GM19328 (cell line): Measurements from ENCODE around the gene ERN1.
"Not testable (repeated sequence)": the region's sequence is repeated elsewhere in the genome, so short reads cannot be mapped to it uniquely, and the experiment has no call there.

Experiments used
- ATAC-seq: cut with Tn5 transposase; IDR thresholded peaks from one replicate; pipeline ENCODE4 v1.9.1; 2021; ENCODE audit warnings: mild to moderate bottlenecking, moderate library complexity; ENCODE audit not compliant: unreplicated experiment

ERN1 gene

DNA sequence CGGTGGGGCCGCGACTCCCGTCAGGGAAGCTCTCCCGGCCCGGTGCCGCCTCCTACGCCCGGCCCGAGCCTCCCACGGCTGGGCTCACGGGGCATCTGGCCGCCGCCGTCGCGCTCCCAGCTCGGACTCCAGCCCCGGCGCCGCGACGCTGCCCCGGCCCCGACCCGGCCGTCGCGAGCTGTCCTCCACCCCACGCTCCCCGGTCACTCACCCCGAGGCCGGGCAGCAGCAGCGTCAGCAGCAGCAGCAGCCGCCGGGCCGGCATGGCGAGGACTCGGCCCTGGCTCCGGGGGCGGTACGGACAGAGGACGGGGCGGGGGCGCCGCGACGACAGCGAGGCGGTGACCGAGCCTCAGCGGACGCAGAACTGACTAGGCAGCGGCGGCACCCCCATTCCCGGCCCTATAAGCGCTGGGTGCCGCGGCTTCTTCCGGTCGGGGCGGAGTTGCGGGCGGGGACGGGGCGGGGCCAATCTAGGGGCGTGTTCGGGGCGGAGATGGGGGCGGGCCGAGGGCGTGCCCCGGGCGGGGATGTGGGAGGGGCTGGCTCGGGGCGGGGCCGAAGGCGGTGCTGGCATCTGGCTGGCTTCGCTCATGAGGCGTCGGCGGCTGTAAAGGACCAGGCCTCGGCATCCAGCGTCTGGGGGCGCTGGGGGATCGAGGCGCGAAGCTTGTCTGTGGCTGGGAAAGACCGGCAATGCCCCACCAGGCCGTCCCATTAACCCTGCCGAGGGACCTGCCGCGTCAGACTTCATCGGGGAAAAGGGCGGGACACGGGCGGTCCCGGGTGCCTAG, at the start of gene ERN1:
TSS of gene ERN1 (minus strand) at position 380 of the 794 bp plus-strand sequence. CDS start at position 265, 115 bp downstream.
- peak; percentile 78 for ATAC-seq

DNA sequence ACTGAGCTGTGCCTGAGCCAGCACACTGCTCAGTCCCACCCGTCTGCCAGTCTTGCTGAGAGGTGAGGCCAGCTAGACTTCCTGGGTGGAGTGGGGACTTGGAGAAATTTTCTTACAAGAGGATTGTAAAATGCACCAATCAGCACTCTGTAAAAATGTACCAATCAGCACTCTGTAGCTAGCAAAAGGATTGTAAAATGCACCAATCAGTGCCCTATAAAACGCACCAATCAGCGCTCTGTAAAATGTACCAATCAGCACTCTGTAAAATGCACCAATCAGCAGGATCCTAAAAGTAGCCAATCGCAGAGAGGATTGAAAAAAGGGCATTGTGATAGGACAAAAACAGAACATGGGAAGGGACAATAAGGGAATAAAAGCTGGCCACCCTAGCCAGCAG, 49.1 kb upstream of the ERN1 start:
- ATAC-seq, result not testable (repeated sequence)

GRCh38 chr17:64178011-64178825, 48.3 kb upstream of the ERN1 start:
- ATAC-seq, result no peak

- ATAC-seq, result no peak
Measured at GRCh38 chr17:64177311-64178010, 47.5 kb upstream of the ERN1 start.

GRCh38 chr17:64176556-64176955, 46.6 kb upstream of the ERN1 start:
- ATAC-seq, result no peak

DNA sequence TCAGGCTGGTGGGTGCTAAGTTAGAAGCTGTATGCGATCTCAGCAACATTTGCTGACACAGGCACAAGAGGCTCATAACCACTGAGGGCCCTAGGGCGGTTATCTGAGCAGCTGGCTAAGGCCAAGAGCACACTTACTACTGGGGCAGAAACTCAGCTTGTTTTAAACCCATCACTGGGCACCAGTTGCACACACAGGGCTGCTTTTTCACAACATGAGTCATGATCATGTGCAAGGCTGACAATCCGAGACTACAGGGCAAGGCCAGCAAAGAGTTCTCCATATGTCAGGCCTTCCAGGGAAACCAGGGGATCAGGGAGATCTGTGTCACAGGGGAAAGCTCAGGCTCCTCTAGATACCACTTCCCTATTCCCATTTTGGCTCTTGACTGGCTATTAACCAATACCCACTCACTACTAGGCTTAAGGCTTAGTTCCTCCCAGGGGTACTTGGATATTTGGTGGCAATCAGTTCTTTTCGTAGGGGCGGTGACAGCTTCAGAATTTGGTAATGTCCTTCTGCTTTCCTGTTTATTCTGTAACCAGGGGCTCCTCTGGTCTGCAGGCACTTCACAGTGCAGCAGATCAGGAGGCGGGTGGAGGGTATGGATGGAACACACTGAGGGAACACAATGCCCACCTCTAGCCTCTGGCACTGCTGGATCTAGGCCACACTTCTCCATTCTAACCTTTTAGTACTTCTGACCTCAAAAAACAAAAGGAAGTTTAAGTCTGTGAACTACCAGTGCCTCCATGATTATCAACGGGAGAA, 44.9 kb upstream of the ERN1 start:
- ATAC-seq, result no peak

- no peak for ATAC-seq
Measured at GRCh38 chr17:64173646-64174045, 43.7 kb upstream of the ERN1 start.

- ATAC-seq, result no peak
Measured at GRCh38 chr17:64172510-64172909, 42.6 kb upstream of the ERN1 start.

DNA sequence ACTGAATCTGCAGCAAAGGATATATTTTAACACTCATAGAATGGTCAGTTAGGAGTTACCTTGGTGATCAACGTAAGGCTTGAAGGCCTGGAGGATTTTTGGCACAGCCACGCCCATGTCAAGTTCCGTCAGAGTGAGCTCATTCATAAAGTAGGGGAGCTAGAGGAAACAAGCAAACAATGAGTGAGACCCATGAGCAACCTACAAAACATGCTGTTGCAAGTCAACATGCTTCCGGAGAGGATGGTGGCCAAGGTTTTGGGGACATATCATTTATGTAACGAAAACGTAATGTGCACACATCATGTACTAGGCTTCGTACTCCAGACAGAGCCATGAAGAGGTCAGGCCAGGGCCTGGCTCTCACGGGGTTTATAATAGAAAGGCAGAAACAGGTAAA, 41.1 kb upstream of the ERN1 start:
- ATAC-seq, result no peak

GRCh38 chr17:64170286-64170685, 40.3 kb upstream of the ERN1 start:
- ATAC-seq, result no peak

DNA sequence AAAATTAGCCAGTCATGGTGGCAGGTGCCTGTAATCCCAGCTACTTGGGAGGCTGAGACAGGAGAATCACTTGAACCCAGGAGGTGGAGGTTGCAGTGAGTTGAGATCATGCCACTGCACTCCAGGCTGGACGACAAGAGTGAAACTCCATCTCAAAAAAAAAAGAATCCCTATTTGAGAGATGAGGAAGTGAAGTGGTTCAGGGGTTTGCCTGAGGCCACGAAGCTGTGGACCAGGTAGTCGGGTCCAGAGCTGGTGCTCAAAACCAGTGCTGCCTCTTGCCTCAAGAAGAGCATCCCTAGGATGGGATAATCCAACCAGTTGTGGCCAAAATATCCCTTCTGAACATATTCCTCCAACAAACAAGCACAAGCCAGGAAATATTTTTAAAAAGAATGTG, 37.7 kb upstream of the ERN1 start:
- not testable (repeated sequence) for ATAC-seq

DNA sequence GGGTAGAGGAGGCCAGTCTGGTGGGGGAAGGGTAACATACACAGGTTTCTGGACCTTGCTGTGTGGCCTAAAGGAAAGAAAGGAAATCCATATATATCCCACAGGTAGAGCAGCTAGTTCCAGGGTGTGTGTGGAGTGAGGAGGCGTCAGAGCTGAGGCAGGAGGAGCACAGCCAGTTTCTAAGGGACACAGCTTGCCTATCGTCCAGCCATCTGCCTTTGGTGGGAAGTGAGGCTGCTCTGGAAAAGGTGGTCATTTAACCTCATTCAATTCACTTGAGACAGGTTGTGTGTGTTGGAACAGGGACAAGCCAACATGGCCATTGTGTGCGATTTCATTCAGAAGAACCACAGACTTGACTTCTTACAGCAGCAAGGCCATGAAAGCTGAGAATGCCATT, 36.9 kb upstream of the ERN1 start:
- ATAC-seq, result no peak

DNA sequence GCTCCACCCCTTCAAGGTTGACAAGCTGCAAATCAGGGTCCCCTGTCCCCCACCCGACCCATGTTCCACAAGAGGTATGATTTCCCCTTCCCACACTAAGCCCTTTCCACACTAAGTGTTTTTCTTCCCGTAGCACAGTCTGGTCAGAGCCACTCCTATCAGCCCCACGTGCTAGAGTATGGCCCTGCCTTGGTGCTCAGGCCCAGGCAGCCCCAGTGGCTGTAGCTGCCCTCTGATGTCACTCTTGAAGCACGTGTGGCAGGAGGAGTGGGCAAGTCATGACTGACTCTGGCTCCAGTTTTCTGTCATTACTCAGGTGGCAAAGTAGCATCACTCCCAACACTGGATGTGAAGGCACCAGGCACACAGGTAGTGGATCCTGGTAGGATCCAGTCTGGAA, 35.4 kb upstream of the ERN1 start:
- ATAC-seq, result no peak

DNA sequence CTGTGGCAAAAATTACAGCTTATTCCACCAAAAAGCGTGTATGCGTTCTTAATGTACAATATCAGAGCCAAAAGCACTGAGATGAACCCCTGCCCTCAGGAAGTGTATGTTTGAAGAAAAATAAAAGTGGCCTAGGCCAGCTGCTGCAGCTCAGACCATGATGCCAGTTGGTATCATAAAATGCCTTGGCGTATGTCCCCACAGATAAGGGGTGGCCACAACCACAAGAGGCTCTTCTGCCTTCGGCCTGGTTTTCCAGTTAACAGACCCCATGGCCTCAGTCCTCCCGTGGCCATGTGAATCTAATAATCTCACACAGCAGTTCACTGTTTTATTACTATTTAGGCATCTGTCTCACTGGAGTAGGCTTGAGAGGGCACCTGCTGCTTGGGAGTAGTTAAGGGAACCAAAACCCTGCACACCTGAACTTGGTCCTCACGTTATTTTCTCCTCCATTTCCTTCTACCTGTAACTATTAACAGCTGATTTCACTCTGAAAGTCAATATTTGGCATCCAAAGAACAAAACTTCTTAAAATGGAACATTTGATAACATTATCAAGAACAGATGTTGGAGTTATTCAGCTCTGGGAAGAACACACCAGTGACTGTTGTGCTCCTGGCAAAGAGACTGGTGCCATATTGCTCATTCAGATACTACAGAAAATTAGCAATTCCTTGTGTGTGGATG, 34.8 kb upstream of the ERN1 start:
- ATAC-seq, result no peak

GRCh38 chr17:64163468-64163867, 33.5 kb upstream of the ERN1 start:
- ATAC-seq, result no peak

- ATAC-seq, result no peak
Measured at GRCh38 chr17:64162554-64162953, 32.6 kb upstream of the ERN1 start.

GRCh38 chr17:64161380-64162176, 31.6 kb upstream of the ERN1 start:
- no peak for ATAC-seq

DNA sequence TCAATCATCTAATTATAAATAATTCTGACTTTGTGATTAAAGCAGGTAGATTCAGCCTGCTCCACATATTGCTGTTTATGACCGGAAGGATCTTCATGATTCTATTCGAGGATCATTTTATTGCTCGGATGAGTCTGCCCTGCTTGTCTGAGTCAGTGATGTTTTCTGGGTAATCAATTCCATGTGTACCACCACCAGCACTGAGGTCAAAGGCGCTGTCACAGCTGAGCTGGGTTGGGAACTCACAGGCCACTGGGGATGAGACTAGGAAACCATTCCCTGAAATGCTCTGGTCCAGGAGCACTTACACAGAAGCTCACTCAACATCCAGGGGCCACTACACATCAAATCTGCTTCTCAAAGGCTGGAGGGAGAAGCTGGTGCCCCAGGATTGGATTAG, 30.4 kb upstream of the ERN1 start:
- no peak for ATAC-seq

DNA sequence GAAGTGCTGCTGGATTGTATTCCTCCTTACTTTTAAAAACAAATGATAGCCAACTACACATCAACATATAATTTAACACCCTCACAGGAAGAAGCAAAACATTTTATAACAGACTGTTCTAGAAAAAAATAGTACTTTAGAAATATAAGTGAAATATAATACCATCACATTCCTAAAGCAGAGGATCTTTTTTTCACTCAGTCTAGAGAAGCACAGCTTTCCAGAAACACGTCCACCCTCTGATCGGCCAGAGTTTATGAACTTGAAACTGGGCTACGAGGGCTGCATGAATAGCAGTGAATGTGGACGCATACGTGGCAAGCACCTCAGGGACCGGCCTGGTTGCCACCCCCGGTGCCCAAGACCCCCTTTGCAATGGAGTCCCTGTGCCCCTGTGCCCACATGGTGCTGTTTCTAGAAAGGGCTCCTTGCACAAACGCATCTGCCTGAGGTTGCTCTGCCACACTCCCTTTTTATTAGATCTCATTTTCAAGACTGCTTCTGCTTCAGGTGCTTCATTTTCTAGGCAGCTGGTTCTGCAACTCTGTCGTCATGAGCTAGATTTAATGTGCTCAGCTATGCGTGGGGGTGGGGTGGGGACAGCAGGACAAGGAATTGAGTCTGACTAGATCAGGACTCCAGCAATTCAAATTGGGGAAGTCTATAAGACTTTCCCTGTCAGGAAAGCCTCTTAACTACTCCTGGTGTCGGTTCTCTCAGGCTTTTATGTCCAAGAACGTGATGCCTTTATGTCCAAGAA, 29.1 kb upstream of the ERN1 start:
- no peak for ATAC-seq
